MM.1S (cell line): ENCODE data around the gene LUC7L.

Experiments used
- DNase-seq: peaks from one replicate; pipeline ENCODE4 v3.0.0-alpha.2; 2015
- H2AFZ ChIP-seq: fragments of 300-600 bp; sonication (generic); 2 replicates; pipeline ENCODE4 v1.6.0; 2016; ENCODE audit warnings: antibody characterized with exemption, low read length
- H3F3A ChIP-seq: fragments of 300-600 bp; sonication (generic); 2 replicates; pipeline ENCODE4 v1.6.1; 2016; ENCODE audit warnings: mild to moderate bottlenecking, antibody characterized with exemption, low read length, moderate library complexity, mixed read lengths; ENCODE audit not compliant: insufficient read depth
- H3K27ac ChIP-seq: fragments of 300-600 bp; sonication (generic); 2 replicates; pipeline ENCODE4 v1.5.1; 2016; ENCODE audit warnings: mild to moderate bottlenecking, low read length
- H3K27me3 ChIP-seq: fragments of 300-600 bp; sonication (generic); replicated peaks from 2 replicates; pipeline ENCODE4 v1.6.0; 2016; ENCODE audit warnings: low read length; ENCODE audit not compliant: insufficient read depth
- H3K36me3 ChIP-seq: fragments of 300-600 bp; sonication (generic); replicated peaks from 2 replicates; pipeline ENCODE4 v1.6.1; 2016; ENCODE audit warnings: mild to moderate bottlenecking, low read length, mixed read lengths; ENCODE audit not compliant: insufficient read depth
- H3K4me1 ChIP-seq: fragments of 300-600 bp; sonication (generic); 2 replicates; pipeline ENCODE4 v1.6.1; 2016; ENCODE audit warnings: low read length, mixed read lengths
- H3K4me2 ChIP-seq: fragments of 300-600 bp; sonication (generic); 2 replicates; pipeline ENCODE4 v1.6.0; 2016; ENCODE audit warnings: low read depth, low read length
- H3K4me3 ChIP-seq: fragments of 300-600 bp; sonication (generic); 2 replicates; pipeline ENCODE4 v1.5.1; 2016; ENCODE audit warnings: low read length, mixed read lengths
- H3K79me2 ChIP-seq: fragments of 300-600 bp; sonication (generic); 2 replicates; pipeline ENCODE4 v1.6.1; 2016; ENCODE audit warnings: mixed run types, low read length, mixed read lengths
- H3K9ac ChIP-seq: fragments of 300-600 bp; sonication (generic); 2 replicates; pipeline ENCODE4 v1.6.1; 2016; ENCODE audit warnings: low read length, mixed read lengths
- H3K9me2 ChIP-seq: fragments of 300-600 bp; sonication (generic); replicated peaks from 2 replicates; pipeline ENCODE4 v1.6.1; 2016; ENCODE audit warnings: mild to moderate bottlenecking, low read length, mixed read lengths; ENCODE audit not compliant: insufficient read depth
- H3K9me3 ChIP-seq: fragments of 300-600 bp; sonication (generic); replicated peaks from 2 replicates; pipeline ENCODE4 v1.6.1; 2016; ENCODE audit warnings: mild to moderate bottlenecking, low read length, mixed read lengths; ENCODE audit not compliant: insufficient read depth
- H4K20me1 ChIP-seq: fragments of 300-600 bp; sonication (generic); 2 replicates; pipeline ENCODE4 v1.6.1; 2016; ENCODE audit warnings: mild to moderate bottlenecking, low read length, moderate library complexity, mixed read lengths; ENCODE audit not compliant: insufficient read depth
- CTCF ChIP-seq: fragments of 300-600 bp; sonication (generic); IDR thresholded peaks from 2 replicates; pipeline ENCODE4 v1.5.1; 2016; ENCODE audit warnings: antibody characterized with exemption, low read length, mixed read lengths
- EZH2 ChIP-seq: fragments of 300-600 bp; sonication (generic); optimal IDR thresholded peaks from 2 replicates; pipeline ENCODE3; 2017; ENCODE audit warnings: low read depth, mild to moderate bottlenecking, antibody characterized with exemption, low read length, mixed read lengths
- EZH2phosphoT487 ChIP-seq: fragments of 300-600 bp; sonication (generic); IDR thresholded peaks from 2 replicates; pipeline ENCODE4 v1.6.1; 2018; ENCODE audit warnings: antibody characterized with exemption, low read length

Gene LUC7L

GRCh38 chr16:168424-168823 lies 60.8 kb downstream of the LUC7L start:
- no peak overlapping the region for H2AFZ ChIP-seq
- H3K79me2 ChIP-seq, result no peaks in the 10 kb centered on the region
- H3K4me3 ChIP-seq, result no peak overlapping the region
- no peak overlapping the region for H3K4me2 ChIP-seq
- H4K20me1 ChIP-seq, result no peaks in the 10 kb centered on the region
- TF ChIP-seq EZH2phosphoT487 (no peak), CTCF (no peak), EZH2 (no peak)
- no peaks in the 10 kb centered on the region for H3K9me2 ChIP-seq
- no peak for DNase-seq
- no peaks in the 10 kb centered on the region for H3K9me3 ChIP-seq
- H3K27me3 ChIP-seq, result peaks cover 44% of the 10 kb centered on the region
- H3F3A ChIP-seq, result no peaks in the 10 kb centered on the region
- no peak overlapping the region for H3K9ac ChIP-seq
- H3K36me3 ChIP-seq, result no peaks in the 10 kb centered on the region
- H3K27ac ChIP-seq, result no peak overlapping the region
- H3K4me1 ChIP-seq, result no peaks in the 10 kb centered on the region

- Histone ChIP-seq H4K20me1 (no peaks in the 10 kb centered on the region), H2AFZ (no peak overlapping the region), H3K9me3 (no peaks in the 10 kb centered on the region), H3K9ac (no peak overlapping the region), H3F3A (no peaks in the 10 kb centered on the region), H3K79me2 (no peaks in the 10 kb centered on the region), H3K4me3 (no peak overlapping the region), H3K27ac (no peak overlapping the region), H3K36me3 (no peaks in the 10 kb centered on the region), H3K4me1 (no peaks in the 10 kb centered on the region), H3K9me2 (no peaks in the 10 kb centered on the region), H3K27me3 (peaks cover 46% of the 10 kb centered on the region), H3K4me2 (no peak overlapping the region)
- TF ChIP-seq EZH2phosphoT487 (no peak), EZH2 (no peak), CTCF (no peak)
- no peak for DNase-seq
Measured at GRCh38 chr16:167122-167690, 62.0 kb downstream of the LUC7L start.

GRCh38 chr16:166375-167121 lies 62.7 kb downstream of the LUC7L start:
- H3K79me2 ChIP-seq, result no peaks in the 10 kb centered on the region
- H3K9me3 ChIP-seq, result no peaks in the 10 kb centered on the region
- no peak overlapping the region for H3K4me2 ChIP-seq
- no peak for DNase-seq
- no peak overlapping the region for H3K27ac ChIP-seq
- no peaks in the 10 kb centered on the region for H3K9me2 ChIP-seq
- H3K27me3 ChIP-seq, result peaks cover 50% of the 10 kb centered on the region
- H2AFZ ChIP-seq, result no peak overlapping the region
- no peaks in the 10 kb centered on the region for H3K4me1 ChIP-seq
- H3K4me3 ChIP-seq, result no peak overlapping the region
- no peaks in the 10 kb centered on the region for H4K20me1 ChIP-seq
- TF ChIP-seq CTCF (no peak), EZH2phosphoT487 (no peak), EZH2 (no peak)
- no peaks in the 10 kb centered on the region for H3F3A ChIP-seq
- no peak overlapping the region for H3K9ac ChIP-seq
- no peaks in the 10 kb centered on the region for H3K36me3 ChIP-seq
